HepG2 (cell line): ENCODE measurements around the gene DCST2. TPM values are rescaled to one million over a fixed set of nuclear protein-coding genes. Genes with fewer than 3 reads are reported as not detected.
A peak's percentile ranks its signal among the peaks of the same experiment; 100 is the strongest.

ENCODE experiments used
- CBX1 ChIP-seq: IDR thresholded peaks from one replicate; pipeline ENCODE4 v1.6.1; 2016; ENCODE audit warnings: antibody characterized with exemption, low read depth
- CREB1 ChIP-seq, 2 experiments: fragments of 450-650 bp in 1 of 2; IDR thresholded peaks; 2 replicates each; pipeline ENCODE4 v1.6.1; 2016 to 2017; ENCODE audit warnings: control low read depth in 1 of 2, mild to moderate bottlenecking in 1 of 2, missing compliant biosample characterization in 1 of 2, missing genetic modification characterization in 1 of 2
- FOXJ3 ChIP-seq: sonication (generic); formaldehyde crosslinking; IDR thresholded peaks from 2 replicates; pipeline ENCODE4 v1.4.0; 2020; ENCODE audit warnings: missing genetic modification reagents, mild to moderate bottlenecking, borderline replicate concordance
- KLF11 ChIP-seq: IDR thresholded peaks from 2 replicates; pipeline ENCODE4 v1.6.1; 2016; ENCODE audit warnings: missing compliant biosample characterization
- NR0B2 ChIP-seq: sonication (generic); formaldehyde crosslinking; IDR thresholded peaks from 2 replicates; pipeline ENCODE4 v1.4.0; 2020; ENCODE audit warnings: mild to moderate bottlenecking, missing genetic modification reagents
- PAWR ChIP-seq: sonication (generic); formaldehyde crosslinking; IDR thresholded peaks from 2 replicates; pipeline ENCODE4 v1.4.0; 2020; ENCODE audit warnings: missing genetic modification reagents, mild to moderate bottlenecking, borderline replicate concordance
- RBM39 ChIP-seq: fragments of 200-400 bp; formaldehyde crosslinking; IDR thresholded peaks from one replicate; pipeline ENCODE4 v1.6.1; 2018; ENCODE audit warnings: antibody characterized with exemption, mild to moderate bottlenecking, low read depth, low read length; ENCODE audit not compliant: poor library complexity, severe bottlenecking
- TBX3 ChIP-seq: fragments of 450-650 bp; IDR thresholded peaks from 2 replicates; pipeline ENCODE4 v1.6.1; 2017; ENCODE audit warnings: antibody characterized with exemption, mild to moderate bottlenecking, inconsistent platforms, borderline replicate concordance
- WIZ ChIP-seq: sonication (generic); formaldehyde crosslinking; IDR thresholded peaks from 2 replicates; pipeline ENCODE4 v1.5.1; 2020; ENCODE audit warnings: mild to moderate bottlenecking, missing genetic modification reagents
- ZBTB38 ChIP-seq: sonication (generic); formaldehyde crosslinking; IDR thresholded peaks from 2 replicates; pipeline ENCODE4 v1.5.1; 2020; ENCODE audit warnings: mild to moderate bottlenecking, missing genetic modification reagents
- ZBTB43 ChIP-seq: sonication (generic); formaldehyde crosslinking; conservative IDR thresholded peaks from 2 replicates; pipeline ENCODE4 v1.4.0; 2020; ENCODE audit warnings: missing genetic modification reagents
- ZC3H4 ChIP-seq: sonication (generic); formaldehyde crosslinking; IDR thresholded peaks from 2 replicates; pipeline ENCODE4 v1.4.0; 2020; ENCODE audit warnings: missing genetic modification reagents, borderline replicate concordance
- ZFP36L2 ChIP-seq: sonication (generic); formaldehyde crosslinking; IDR thresholded peaks from 2 replicates; pipeline ENCODE4 v1.4.0; 2020; ENCODE audit warnings: missing genetic modification reagents
- ZNF12 ChIP-seq: sonication (generic); formaldehyde crosslinking; IDR thresholded peaks from 2 replicates; pipeline ENCODE4 v1.5.0; 2020; ENCODE audit warnings: missing genetic modification reagents
- ZNF235 ChIP-seq: sonication (generic); formaldehyde crosslinking; IDR thresholded peaks from 2 replicates; pipeline ENCODE4 v1.8.1; 2023; ENCODE audit warnings: mild to moderate bottlenecking, missing genetic modification reagents, borderline replicate concordance
- ZNF3 ChIP-seq: IDR thresholded peaks from 2 replicates; pipeline ENCODE4 v1.7.0; 2017; ENCODE audit warnings: inconsistent platforms
- ZNF446 ChIP-seq: sonication (generic); formaldehyde crosslinking; IDR thresholded peaks from 2 replicates; pipeline ENCODE4 v1.5.0; 2020; ENCODE audit warnings: mild to moderate bottlenecking, missing genetic modification reagents
- ZNF510 ChIP-seq: sonication (generic); formaldehyde crosslinking; IDR thresholded peaks from 2 replicates; pipeline ENCODE4 v1.4.0; 2020; ENCODE audit warnings: low read depth, mild to moderate bottlenecking, missing genetic modification reagents
- ZNF576 ChIP-seq: sonication (generic); formaldehyde crosslinking; IDR thresholded peaks from 2 replicates; pipeline ENCODE4 v1.4.0; 2020; ENCODE audit warnings: mild to moderate bottlenecking, missing genetic modification reagents
- ZNF609 ChIP-seq: sonication (generic); formaldehyde crosslinking; IDR thresholded peaks from 2 replicates; pipeline ENCODE4 v1.4.0; 2020; ENCODE audit warnings: mild to moderate bottlenecking, missing genetic modification reagents, borderline replicate concordance
- ZNF691 ChIP-seq: sonication (generic); formaldehyde crosslinking; IDR thresholded peaks from 2 replicates; pipeline ENCODE4 v1.4.0; 2020; ENCODE audit warnings: missing genetic modification reagents, low read depth, mild to moderate bottlenecking, borderline replicate concordance
- ZNF883 ChIP-seq: sonication (generic); formaldehyde crosslinking; IDR thresholded peaks from 2 replicates; pipeline ENCODE4 v1.5.1; 2020; ENCODE audit warnings: mild to moderate bottlenecking, missing genetic modification reagents; ENCODE audit errors: not compliant biosample characterization
- polyA plus RNA-seq, 8 experiments: library from polyadenylated mRNA; depleted of rRNA in 3 of 8; stranded (reverse) in 7 of 8; unstranded in 1 of 8; fragments of >200 nt; fragmentation: Illumina TruSeq in 4 of 8; extraction: Trizol in 4 of 8; gene quantifications; 2 replicates each; pipeline versions ENCODE4 v1.2.1 to v1.2.3, GENCODE V29; 2011 to 2016; ENCODE audit warnings: low read depth in 4 of 8, missing spikeins in 1 of 8, mixed read lengths in 1 of 8; ENCODE audit not compliant: insufficient read depth in 1 of 8
- total RNA-seq, 5 experiments: library from RNA; depleted of rRNA; stranded (reverse); fragments of >200 nt; fragmentation: Illumina TruSeq; extraction: Trizol; gene quantifications; 2 replicates each; pipeline ENCODE4 v1.2.3, GENCODE V29; 2016; ENCODE audit warnings: low read depth in 1 of 5

Gene DCST2
- total and polyA plus RNA-seq, 2 of the 13 experiments (the other 11 are each of a cell fraction or from before 2014, with no cell fraction given) = 0.74 TPM; not detected in 1

GRCh38 chr1:154999571-155000410 lies 33.8 kb downstream of the DCST2 start (continued):
- TF ChIP-seq ZBTB43 = no peak
- no peak for TF ChIP-seq ZNF691 (CRISPR knock-in tag)
- TF ChIP-seq PAWR (CRISPR knock-in tag) = no peak
- TF ChIP-seq ZNF609 (CRISPR knock-in tag) = no peak
- peak; percentile 55; the same call in 1 of the 2 replicates for TF ChIP-seq KLF11 (CRISPR knock-in tag)
- no peak for TF ChIP-seq FOXJ3 (CRISPR knock-in tag)
- TF ChIP-seq CREB1 (IDR thresholded peaks at IDR 0.05) = no peak
- TF ChIP-seq CREB1 (CRISPR knock-in tag; IDR thresholded peaks at IDR 0.05) = no peak
- no peak for TF ChIP-seq WIZ (CRISPR knock-in tag)
- TF ChIP-seq ZNF883 = no peak
- no peak for TF ChIP-seq ZNF12 (CRISPR knock-in tag)
- TF ChIP-seq ZNF3 (CRISPR knock-in tag) = no peak
- TF ChIP-seq RBM39 = no peak
- TF ChIP-seq CBX1 = no peak
- TF ChIP-seq ZNF576 (CRISPR knock-in tag) = no peak
- TF ChIP-seq ZBTB38 = peak; percentile 29; the same call in 1 of the 2 replicates
- TF ChIP-seq ZNF510 (CRISPR knock-in tag) = no peak
- TF ChIP-seq TBX3 = no peak
- peak; percentile 34; the same call in 1 of the 2 replicates for TF ChIP-seq ZC3H4
- TF ChIP-seq ZNF235 = no peak
- TF ChIP-seq NR0B2 = no peak
- 0 out of 2 replicates have a peak, but pooled peaks have one; percentile 53 for TF ChIP-seq ZNF446
- no peak for TF ChIP-seq ZFP36L2 (CRISPR knock-in tag)
